Fibroblast of pulmonary artery (primary cell): ENCODE measurements around the gene SLC38A5.
A peak's percentile ranks its signal among the peaks of the same experiment; 100 is the strongest.

ENCODE experiments used
- DNase-seq: peaks from one replicate; pipeline ENCODE4 v3.0.0-alpha.2; 2010; ENCODE audit warnings: low read depth
- H3K4me3 ChIP-seq: replicated peaks from 2 replicates; pipeline ENCODE4 v1.5.1; 2011; ENCODE audit warnings: low read depth, mild to moderate bottlenecking, control low read depth, low read length, moderate library complexity
- TF ChIP-seq, protein P1 (sequence below): IDR thresholded peaks from 2 replicates; pipeline ENCODE4 v1.5.1; 2011; ENCODE audit warnings: mild to moderate bottlenecking, control low read depth, low read length, inconsistent platforms; ENCODE audit errors: missing control alignments

Gene SLC38A5

DNA sequence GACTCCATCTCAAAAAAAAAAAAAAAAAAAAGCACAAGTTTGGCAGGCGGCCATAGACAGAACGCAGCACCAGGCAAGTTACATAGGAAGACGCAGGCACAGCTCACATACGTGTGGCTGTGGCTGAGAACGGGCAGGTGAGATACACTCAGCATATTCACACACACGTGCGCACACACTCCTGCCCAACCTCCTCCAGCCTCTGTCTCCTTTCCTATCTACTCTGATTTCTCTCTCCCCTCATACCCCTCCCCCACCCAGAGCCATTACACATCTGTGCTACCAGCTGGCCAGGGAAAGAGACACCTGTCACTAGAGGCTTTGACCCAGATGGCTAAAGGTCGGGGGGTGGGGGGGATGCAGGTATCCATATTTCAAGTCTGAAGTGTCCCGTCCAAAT lies 2.2 kb upstream of the SLC38A5 start:
- no peak overlapping the region for H3K4me3 ChIP-seq
- no peak for DNase-seq
- TF ChIP-seq, protein P1, sequence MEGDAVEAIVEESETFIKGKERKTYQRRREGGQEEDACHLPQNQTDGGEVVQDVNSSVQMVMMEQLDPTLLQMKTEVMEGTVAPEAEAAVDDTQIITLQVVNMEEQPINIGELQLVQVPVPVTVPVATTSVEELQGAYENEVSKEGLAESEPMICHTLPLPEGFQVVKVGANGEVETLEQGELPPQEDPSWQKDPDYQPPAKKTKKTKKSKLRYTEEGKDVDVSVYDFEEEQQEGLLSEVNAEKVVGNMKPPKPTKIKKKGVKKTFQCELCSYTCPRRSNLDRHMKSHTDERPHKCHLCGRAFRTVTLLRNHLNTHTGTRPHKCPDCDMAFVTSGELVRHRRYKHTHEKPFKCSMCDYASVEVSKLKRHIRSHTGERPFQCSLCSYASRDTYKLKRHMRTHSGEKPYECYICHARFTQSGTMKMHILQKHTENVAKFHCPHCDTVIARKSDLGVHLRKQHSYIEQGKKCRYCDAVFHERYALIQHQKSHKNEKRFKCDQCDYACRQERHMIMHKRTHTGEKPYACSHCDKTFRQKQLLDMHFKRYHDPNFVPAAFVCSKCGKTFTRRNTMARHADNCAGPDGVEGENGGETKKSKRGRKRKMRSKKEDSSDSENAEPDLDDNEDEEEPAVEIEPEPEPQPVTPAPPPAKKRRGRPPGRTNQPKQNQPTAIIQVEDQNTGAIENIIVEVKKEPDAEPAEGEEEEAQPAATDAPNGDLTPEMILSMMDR: no peak

DNA sequence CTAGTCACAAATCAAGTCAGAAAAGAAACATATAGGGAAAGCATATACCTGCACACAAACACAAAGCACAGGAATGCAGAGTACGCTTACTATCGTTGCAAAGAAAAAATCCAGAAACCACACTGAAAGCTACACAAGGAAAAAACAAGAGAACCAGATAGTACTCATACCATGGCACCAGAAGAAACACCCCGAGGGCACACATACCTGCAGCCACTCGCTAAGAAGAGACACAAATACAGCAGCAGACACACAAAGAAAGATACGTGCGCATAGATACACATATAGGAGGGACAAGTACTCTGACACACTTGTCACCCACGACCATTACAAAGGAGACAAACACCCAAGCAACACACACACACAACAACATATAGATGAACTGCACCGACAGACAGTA lies 1.4 kb upstream of the SLC38A5 start:
- TF ChIP-seq, protein P1: no peak
- no peak overlapping the region for H3K4me3 ChIP-seq
- DNase-seq: no peak

DNA sequence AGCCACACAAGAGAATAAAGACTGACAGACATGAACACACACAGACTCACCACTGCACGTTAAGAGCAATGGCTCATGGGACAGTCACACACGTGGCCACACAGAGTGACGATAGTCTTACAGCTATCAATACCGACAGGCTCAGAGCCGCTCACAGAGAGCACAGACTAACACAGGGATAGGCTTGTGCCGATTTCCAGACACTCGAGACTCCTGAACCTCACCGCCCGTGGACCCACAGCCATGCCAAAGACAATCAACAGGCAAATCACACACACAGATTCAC lies 716 bp upstream of the SLC38A5 start:
- TF ChIP-seq, protein P1: no peak
- DNase-seq: no peak
- H3K4me3 ChIP-seq: no peak overlapping the region

DNA sequence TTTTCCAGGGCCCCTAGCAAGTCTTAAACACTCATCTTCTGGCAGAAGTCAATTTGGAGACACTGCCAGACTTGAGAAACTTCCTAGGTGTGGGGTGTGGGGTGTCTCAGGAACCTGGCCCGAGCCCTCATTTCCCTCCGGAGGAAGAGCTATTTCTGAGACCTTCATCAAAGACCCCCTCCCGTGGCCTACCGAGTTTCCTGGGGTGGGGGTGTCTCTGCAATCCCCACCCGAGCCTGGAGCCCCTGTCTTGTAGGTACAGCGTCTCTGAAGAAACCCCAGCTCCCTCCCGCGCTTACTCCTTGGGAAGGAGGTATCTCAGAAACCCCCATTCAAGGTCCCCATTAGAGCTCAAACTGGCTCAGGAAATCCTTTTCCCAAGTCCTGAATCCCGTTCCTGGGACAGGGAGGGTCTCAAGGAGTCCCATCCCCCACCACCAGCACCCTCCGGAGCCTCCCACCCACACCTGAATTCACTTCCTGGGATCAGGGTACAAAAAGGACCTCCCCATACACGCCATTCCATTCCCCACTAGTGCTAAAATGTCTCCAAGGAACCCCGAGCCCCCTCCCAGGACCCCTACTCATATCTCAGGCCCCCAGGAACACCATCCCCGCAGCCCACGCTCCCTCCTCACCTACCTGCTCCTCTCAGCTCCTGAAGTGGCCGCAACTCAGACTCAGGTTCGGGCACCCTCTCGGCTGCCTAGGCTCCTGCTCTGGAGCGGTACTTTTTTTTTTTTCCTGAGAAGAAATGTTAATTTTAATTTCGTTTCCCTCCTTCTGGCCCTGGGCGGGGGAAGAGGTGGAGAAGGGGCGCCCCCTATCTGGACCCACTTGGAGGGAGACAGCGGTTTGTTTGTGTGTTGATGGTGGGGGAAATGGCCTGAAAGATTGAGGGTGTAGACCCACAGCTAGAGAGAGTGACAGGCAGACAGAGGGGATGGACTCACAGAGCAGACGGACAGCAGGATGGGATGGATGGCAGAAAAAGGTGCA lies 1.1 kb downstream of the SLC38A5 start:
- no peak for DNase-seq
- peak overlapping the region; percentile 5 for H3K4me3 ChIP-seq
- TF ChIP-seq, protein P1: no peak

DNA sequence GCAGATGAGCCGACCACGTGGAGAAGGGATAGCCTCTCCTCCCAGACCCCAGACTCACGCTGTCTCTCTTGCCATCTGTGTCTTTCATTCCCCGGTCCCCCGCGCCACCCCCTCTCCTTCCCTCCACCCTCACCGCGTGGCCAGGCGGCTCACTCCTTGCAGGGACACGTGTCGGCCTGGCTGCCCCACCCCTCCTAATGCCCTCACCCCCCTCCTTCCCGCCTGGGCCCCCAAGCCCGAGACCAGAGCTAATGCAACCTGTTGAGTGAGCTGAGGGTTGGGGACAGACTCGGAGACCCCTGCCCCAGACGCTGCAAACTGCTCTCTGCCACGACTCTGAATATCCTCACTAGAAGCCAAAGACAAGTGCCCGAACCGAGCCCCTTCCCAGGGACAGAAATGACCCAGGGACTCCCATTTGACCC lies 1.8 kb downstream of the SLC38A5 start:
- TF ChIP-seq, protein P1: no peak
- peak overlapping the region; percentile 5 for H3K4me3 ChIP-seq
- no peak for DNase-seq

DNA sequence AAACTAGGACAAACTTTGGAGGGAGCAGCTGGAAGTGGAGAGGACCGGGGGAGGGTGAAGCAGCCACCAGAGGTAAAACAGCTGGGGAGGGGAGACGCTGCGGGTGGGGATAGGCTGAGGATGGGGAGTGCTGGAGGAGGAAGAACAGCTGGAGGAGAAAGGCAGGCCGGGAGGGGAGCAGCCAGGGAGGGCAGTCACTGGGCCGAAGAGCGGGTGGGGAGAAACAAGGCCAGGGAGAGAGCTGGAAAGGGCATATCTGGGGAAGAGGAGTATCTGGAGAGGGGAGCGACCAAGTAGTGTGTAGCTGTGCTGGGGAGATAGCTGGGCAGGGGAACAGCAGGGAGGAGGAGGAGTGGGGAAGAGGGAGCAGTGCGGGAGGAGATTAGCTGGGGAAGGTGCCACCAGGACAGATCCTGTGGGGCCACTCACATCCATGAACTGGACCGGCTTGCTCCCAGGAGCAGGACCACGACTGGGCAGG lies 2.7 kb downstream of the SLC38A5 start:
- no peak for DNase-seq
- TF ChIP-seq, protein P1: no peak
- H3K4me3 ChIP-seq: no peak overlapping the region

DNA sequence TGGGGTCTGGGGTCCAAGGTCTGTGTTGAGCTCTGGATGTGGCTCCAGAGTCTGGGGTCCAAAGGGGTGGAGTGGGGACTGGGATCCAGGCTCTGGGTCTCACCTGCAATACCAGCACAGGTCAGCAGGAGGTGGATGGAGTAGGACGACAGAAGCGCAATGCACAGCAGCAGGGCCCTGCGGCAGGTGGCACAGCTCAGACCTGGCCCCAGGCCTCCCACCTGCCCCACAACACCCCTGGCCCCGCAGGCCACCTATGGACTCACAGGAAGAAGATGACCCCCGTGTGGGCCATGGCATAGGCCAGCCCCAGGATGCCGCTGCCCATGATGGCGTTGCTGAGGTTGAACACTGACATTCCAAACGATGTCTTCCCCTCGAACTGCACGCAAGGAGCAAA lies 3.4 kb downstream of the SLC38A5 start:
- no peak overlapping the region for H3K4me3 ChIP-seq
- DNase-seq: no peak
- TF ChIP-seq, protein P1: peak; percentile 8
